HEK293T (cell line): ENCODE measurements around the gene OR1E2.

Experiments used
- ARNT ChIP-seq: fragments of 450-650 bp; IDR thresholded peaks from 2 replicates; pipeline ENCODE4 v1.6.1; 2017; ENCODE audit warnings: mild to moderate bottlenecking
- FOXK2 ChIP-seq: fragments of 450-650 bp; IDR thresholded peaks from 2 replicates; pipeline ENCODE4 v1.6.1; 2016; ENCODE audit warnings: mild to moderate bottlenecking
- FOXM1 ChIP-seq: fragments of 450-650 bp; IDR thresholded peaks from 2 replicates; pipeline ENCODE4 v1.6.1; 2017; ENCODE audit warnings: mild to moderate bottlenecking, borderline replicate concordance
- HDGF ChIP-seq: fragments of 450-650 bp; IDR thresholded peaks from 2 replicates; pipeline ENCODE4 v1.6.1; 2017; ENCODE audit warnings: antibody characterized with exemption, borderline replicate concordance
- PKNOX1 ChIP-seq: fragments of 450-650 bp; IDR thresholded peaks from 2 replicates; pipeline ENCODE4 v1.6.1; 2016
- SUZ12 ChIP-seq: fragments of 450-650 bp; IDR thresholded peaks from 2 replicates; pipeline ENCODE4 v1.6.1; 2016; ENCODE audit warnings: mild to moderate bottlenecking

GRCh38 chr17:3479988-3480387 lies 46.3 kb upstream of the OR1E2 start:
- TF ChIP-seq SUZ12 (no peak), HDGF (no peak), FOXM1 (no peak), PKNOX1 (no peak), FOXK2 (no peak), ARNT (no peak)
